ENCODE results near the gene GULP1.

- TF ChIP-seq CTCF (IDR thresholded peaks at IDR 0.05) (peak; percentile 81 to 85 (median 83)), EP300 (IDR thresholded peaks at IDR 0.05) (no peak)
Observed at GRCh38 chr2:188524519-188525113, 232.9 kb downstream of the GULP1 start.
